GM12878 (cell line): ENCODE measurements around the gene GRAMD1A. TPM values are rescaled to one million over a fixed set of nuclear protein-coding genes. Genes with fewer than 3 reads are reported as not detected.

Source experiments
- ATAC-seq: fragments of 200-7000 bp; cut with Tn5 transposase; 3 replicates; pipeline ENCODE4 v1.9.1; 2020; ENCODE audit warnings: mild to moderate bottlenecking, moderate library complexity
- BruUV-seq: library from RNA; stranded (reverse); fragments of 400-500 nt; replicated peaks from 2 replicates; lab custom pipeline; 2021; lab: Mats Ljungman, UMichigan
- CTCF ChIA-PET: fragments of 300-600 bp; sonication (Branson Sonifier 250); formaldehyde crosslinking; extraction: SDS; loops from one replicate; lab custom pipeline; 2021; ENCODE audit warnings: inconsistent platforms; lab: Yijun Ruan, JAX
- POLR2A ChIA-PET: fragments of 350-600 bp; formaldehyde crosslinking; extraction: SDS; loops from one replicate; lab custom pipeline; 2021; ENCODE audit warnings: inconsistent platforms; lab: Charles Lee
- RAD21 ChIA-PET: fragments of 300-600 bp; sonication (Branson Sonifier 250); formaldehyde crosslinking; loops from one replicate; lab custom pipeline; 2023; ENCODE audit warnings: antibody characterized with exemption; ENCODE audit not compliant: unreplicated experiment; lab: Charles Lee
- SMC1A ChIA-PET: fragments of 300-600 bp; sonication (Branson Sonifier 250); formaldehyde crosslinking; loops from one replicate; lab custom pipeline; 2023; ENCODE audit not compliant: unreplicated experiment, uncharacterized antibody; lab: Charles Lee
- DNase-seq: peaks from one replicate; pipeline ENCODE4 v3.0.0-alpha.2; 2011; ENCODE audit warnings: low read depth, low spot score
- FAIRE-seq: peaks from 3 replicates; lab custom pipeline; 2011; peaks lifted over from hg19 to GRCh38; lab: Jason Lieb, UNC
- H2AFZ ChIP-seq: 2 replicates; pipeline ENCODE4 v1.6.0; 2011; ENCODE audit warnings: low read depth, low read length, control low read depth; ENCODE audit not compliant: control insufficient read depth
- H3K27ac ChIP-seq: 2 replicates; pipeline ENCODE4 v1.5.1; 2011; ENCODE audit warnings: control low read depth; ENCODE audit not compliant: control insufficient read depth, insufficient read depth
- H3K27me3 ChIP-seq, 2 experiments: replicated peaks in 1 of 2; 2 replicates each; pipeline versions ENCODE4 v1.6.0 to v1.6.1; 2011; ENCODE audit warnings: low read length in 1 of 2; ENCODE audit not compliant: control insufficient read depth in 2 of 2, insufficient read depth in 2 of 2
- H3K36me3 ChIP-seq, 2 experiments: 2 replicates each; pipeline ENCODE4 v1.5.1; 2011; ENCODE audit warnings: low read length in 1 of 2; ENCODE audit not compliant: control insufficient read depth in 2 of 2, insufficient read depth in 2 of 2
- H3K4me1 ChIP-seq: 2 replicates; pipeline ENCODE4 v1.6.1; 2011; ENCODE audit warnings: mild to moderate bottlenecking, low read length, moderate library complexity, mixed read lengths; ENCODE audit not compliant: control insufficient read depth, insufficient read depth
- H3K4me2 ChIP-seq: 2 replicates; pipeline ENCODE4 v1.6.0; 2011; ENCODE audit warnings: control low read depth; ENCODE audit not compliant: control insufficient read depth, insufficient read depth
- H3K4me3 ChIP-seq: fragments of 200-600 bp; sonication (generic); 2 replicates; pipeline ENCODE4 v1.5.1; 2016
- H3K79me2 ChIP-seq: 2 replicates; pipeline ENCODE4 v1.6.0; 2011; ENCODE audit warnings: low read length; ENCODE audit not compliant: control insufficient read depth, insufficient read depth
- H3K9ac ChIP-seq: 2 replicates; pipeline ENCODE4 v1.8.0; 2011; ENCODE audit warnings: low read length, control low read depth, mixed read lengths; ENCODE audit not compliant: control insufficient read depth, insufficient read depth
- H3K9me3 ChIP-seq: replicated peaks from 3 replicates; pipeline ENCODE4 v1.5.1; 2011; ENCODE audit warnings: mild to moderate bottlenecking, low read length; ENCODE audit not compliant: control insufficient read depth, insufficient read depth
- H4K20me1 ChIP-seq: 2 replicates; pipeline ENCODE4 v1.6.0; 2011; ENCODE audit not compliant: control insufficient read depth, insufficient read depth
- ATF7 ChIP-seq: fragments of 450-650 bp; IDR thresholded peaks from 2 replicates; pipeline ENCODE4 v1.6.1; 2016; ENCODE audit warnings: low read depth, mild to moderate bottlenecking
- BHLHE40 ChIP-seq, 2 experiments: fragments of 450-650 bp in 1 of 2; IDR thresholded peaks; 2 replicates each; pipeline ENCODE4 v1.6.1; 2011 to 2017; ENCODE audit warnings: low read depth in 2 of 2, borderline replicate concordance in 1 of 2, improper control_type of control experiment in 1 of 2, low read length in 1 of 2, mild to moderate bottlenecking in 1 of 2
- IRF4 ChIP-seq: IDR thresholded peaks from 2 replicates; pipeline ENCODE4 v1.6.1; 2011; ENCODE audit warnings: low read depth, low read length
- NKRF ChIP-seq: fragments of 450-650 bp; conservative IDR thresholded peaks from 2 replicates; pipeline ENCODE4 v1.6.1; 2017; ENCODE audit warnings: mild to moderate bottlenecking, moderate library complexity
- TCF7 ChIP-seq: IDR thresholded peaks from 2 replicates; pipeline ENCODE4 v1.6.1; 2014; ENCODE audit warnings: antibody characterized with exemption, borderline replicate concordance
- ZBTB33 ChIP-seq: fragments of 450-650 bp; IDR thresholded peaks from 2 replicates; pipeline ENCODE4 v1.6.1; 2017; ENCODE audit warnings: mild to moderate bottlenecking
- ZSCAN29 ChIP-seq: fragments of 450-650 bp; IDR thresholded peaks from 2 replicates; pipeline ENCODE4 v1.6.1; 2017; ENCODE audit warnings: mild to moderate bottlenecking, moderate library complexity
- WGBS: methylation state at CpG from one replicate; pipeline ENCODE4 v1.1.6; 2016; ENCODE audit warnings: low lambda C conversion rate; ENCODE audit not compliant: insufficient replicate concordance, insufficient coverage; ENCODE audit errors: missing lambda C conversion rate; 5-methylcytosine and 5-hydroxymethylcytosine counted together
- in situ Hi-C: fragments of 300-500 bp; cut with MboI; formaldehyde crosslinking; loops from 9 replicates; pipeline ENCODE4 v1.14.3; 2018; ENCODE audit warnings: mixed read lengths
- intact Hi-C: fragments of 100-400 bp; cut with micrococcal nuclease; formaldehyde crosslinking; loops from one replicate; pipeline ENCODE4 v1.14.2; 2022; ENCODE audit not compliant: unreplicated experiment
- polyA plus RNA-seq, 11 experiments: library from polyadenylated mRNA; depleted of rRNA in 4 of 11; unstranded in 6 of 11; stranded (reverse) in 5 of 11; fragments of >200 nt; fragmentation: Nextera tagmentation in 4 of 11; fragmentation: Illumina TruSeq in 1 of 11; extraction: Ambion mirVana in 4 of 11; extraction: Trizol in 1 of 11; gene quantifications; 1 replicate in 1 of 11; 2 replicates in 10 of 11; pipeline versions ENCODE4 v1.2.1 to v1.2.3, GENCODE V29; 2011 to 2016; ENCODE audit warnings: inconsistent platforms in 2 of 11, missing spikeins in 2 of 11, low read depth in 1 of 11
- total RNA-seq, 4 experiments: library from RNA; depleted of rRNA in 3 of 4; stranded (reverse); fragments of >200 nt in 3 of 4; fragmentation: Illumina TruSeq in 1 of 4; extraction: Trizol in 1 of 4; gene quantifications; 2 replicates each; pipeline versions ENCODE4 v1.2.1 to v1.2.3, GENCODE V29; 2013 to 2021
- TF ChIP-seq, protein P1 (sequence below): fragments of 450-650 bp; IDR thresholded peaks from 2 replicates; pipeline ENCODE4 v1.6.1; 2016; ENCODE audit warnings: mild to moderate bottlenecking

Gene GRAMD1A
- total and polyA plus RNA-seq, 10 of the 15 experiments (the other 5 are each of a cell fraction or from before 2014, with no cell fraction given), result 0.79 to 73.6 (median 35.3) TPM

GRCh38 chr19:35068941-35069634 lies 69.0 kb downstream of the GRAMD1A start:
- intact Hi-C loops (no loop called here), in situ Hi-C loops (loop anchor here (5.0 kb wide), 1 partner anchor 68 kb away; the partner anchor contains the start of genes FXYD1 and LGI4)
- ChIA-PET SMC1A (interaction anchor here (0.8 to 2.7 kb wide), 7 partner anchors 18 to 72 kb away, joined by 3 to 17 read pairs (median 5); no protein-coding TSS in a partner anchor), RAD21 (interaction anchor here (1.0 to 1.5 kb wide), 4 partner anchors 17 to 67 kb away, joined by 4 read pairs; partner anchors contain the start of gene LGI4), CTCF (interaction anchor here (0.9 to 3.6 kb wide), 10 partner anchors 16 to 147 kb away, joined by 3 to 66 read pairs (median 10); partner anchors contain the start of gene LGI4), POLR2A (no interaction called here)
- H3K4me2 ChIP-seq, result no peak overlapping the region
- no peak for FAIRE-seq
- H4K20me1 ChIP-seq, result no peaks in the 10 kb centered on the region
- H3K4me3 ChIP-seq, result no peak overlapping the region
- H3K27ac ChIP-seq, result no peak overlapping the region
- H3K4me1 ChIP-seq, result peaks cover 4% of the 10 kb centered on the region; the same call in 1 of the 2 replicates
- H3K9me3 ChIP-seq, result no peaks in the 10 kb centered on the region; the same call in 2 of the 3 replicates
- ATAC-seq, result no peak
- H3K79me2 ChIP-seq, result no peaks in the 10 kb centered on the region
- no peaks in the 10 kb centered on the region for H3K27me3 ChIP-seq
- no peaks in the 10 kb centered on the region for H3K36me3 ChIP-seq
- no peak overlapping the region for H3K9ac ChIP-seq
- no peak overlapping the region for H2AFZ ChIP-seq
- WGBS, result 38% methylated on average over 10 of the region's 10 CpGs
- no TSS peak for BruUV-seq
- no peak for DNase-seq
- no peak for TF ChIP-seq ZSCAN29
- no peak for TF ChIP-seq NKRF
- TF ChIP-seq ATF7, result no peak
- TF ChIP-seq ZBTB33, result no peak
- TF ChIP-seq IRF4, result no peak
- TF ChIP-seq, protein P1, sequence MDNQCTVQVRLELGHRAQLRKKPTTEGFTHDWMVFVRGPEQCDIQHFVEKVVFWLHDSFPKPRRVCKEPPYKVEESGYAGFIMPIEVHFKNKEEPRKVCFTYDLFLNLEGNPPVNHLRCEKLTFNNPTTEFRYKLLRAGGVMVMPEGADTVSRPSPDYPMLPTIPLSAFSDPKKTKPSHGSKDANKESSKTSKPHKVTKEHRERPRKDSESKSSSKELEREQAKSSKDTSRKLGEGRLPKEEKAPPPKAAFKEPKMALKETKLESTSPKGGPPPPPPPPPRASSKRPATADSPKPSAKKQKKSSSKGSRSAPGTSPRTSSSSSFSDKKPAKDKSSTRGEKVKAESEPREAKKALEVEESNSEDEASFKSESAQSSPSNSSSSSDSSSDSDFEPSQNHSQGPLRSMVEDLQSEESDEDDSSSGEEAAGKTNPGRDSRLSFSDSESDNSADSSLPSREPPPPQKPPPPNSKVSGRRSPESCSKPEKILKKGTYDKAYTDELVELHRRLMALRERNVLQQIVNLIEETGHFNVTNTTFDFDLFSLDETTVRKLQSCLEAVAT, result no peak
- TF ChIP-seq TCF7, result no peak
- no peak for TF ChIP-seq BHLHE40 (IDR thresholded peaks at IDR 0.05; ENCODE audit: borderline replicate concordance in 1 of 2, low read depth in 2 of 2, low read length in 1 of 2)
